ENCODE results near the gene TENM4.

TENM4 gene

DNA sequence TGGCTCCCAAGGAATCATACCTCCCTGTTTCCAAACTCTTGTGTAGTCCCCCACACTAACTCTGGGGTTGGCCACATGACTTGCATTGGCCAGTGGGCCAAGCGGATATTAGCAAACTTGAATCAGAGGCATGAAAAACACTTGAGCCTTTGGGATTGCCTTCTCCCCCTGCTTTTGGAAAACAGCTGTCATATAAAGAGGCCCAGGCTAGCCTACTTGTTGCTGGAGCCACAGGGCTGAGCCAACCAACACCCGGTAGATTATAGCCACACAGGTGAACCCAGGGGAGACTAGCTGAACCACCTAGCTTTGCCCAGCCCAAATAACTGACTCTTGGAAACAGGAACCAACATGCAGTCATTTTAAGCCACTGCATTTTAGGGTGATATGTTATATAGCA is 354.8 kb downstream of the TENM4 start:
- no peak for ATAC-seq
- TF ChIP-seq SNAI2 (CRISPR knock-in tag; IDR thresholded peaks at IDR 0.05) (no peak), TCF4 (CRISPR knock-in tag; IDR thresholded peaks at IDR 0.05; ENCODE audit: borderline replicate concordance) (no peak), BACH2 (CRISPR knock-in tag; IDR thresholded peaks at IDR 0.05; ENCODE audit: borderline replicate concordance) (no peak), ZFP30 (CRISPR knock-in tag; IDR thresholded peaks at IDR 0.05) (no peak), ZNF70 (CRISPR knock-in tag; IDR thresholded peaks at IDR 0.05) (no peak), CSDC2 (CRISPR knock-in tag; IDR thresholded peaks at IDR 0.05) (no peak), GLIS3 (CRISPR knock-in tag; IDR thresholded peaks at IDR 0.05) (no peak), ZC3H10 (CRISPR knock-in tag; IDR thresholded peaks at IDR 0.05) (no peak), ARNTL (CRISPR knock-in tag; IDR thresholded peaks at IDR 0.05; ENCODE audit: borderline replicate concordance, low read depth) (no peak), PPARA (CRISPR knock-in tag; IDR thresholded peaks at IDR 0.05; ENCODE audit: borderline replicate concordance) (no peak), ZFP3 (CRISPR knock-in tag; IDR thresholded peaks at IDR 0.05) (no peak), ISL1 (CRISPR knock-in tag; IDR thresholded peaks at IDR 0.05) (no peak), ZNF8 (CRISPR knock-in tag; IDR thresholded peaks at IDR 0.05) (no peak), OSR1 (CRISPR knock-in tag; IDR thresholded peaks at IDR 0.05) (no peak), ZNF565 (CRISPR knock-in tag; conservative IDR thresholded peaks at IDR 0.05; ENCODE audit: low read depth) (no peak)
- TF ChIP-seq, protein P1, sequence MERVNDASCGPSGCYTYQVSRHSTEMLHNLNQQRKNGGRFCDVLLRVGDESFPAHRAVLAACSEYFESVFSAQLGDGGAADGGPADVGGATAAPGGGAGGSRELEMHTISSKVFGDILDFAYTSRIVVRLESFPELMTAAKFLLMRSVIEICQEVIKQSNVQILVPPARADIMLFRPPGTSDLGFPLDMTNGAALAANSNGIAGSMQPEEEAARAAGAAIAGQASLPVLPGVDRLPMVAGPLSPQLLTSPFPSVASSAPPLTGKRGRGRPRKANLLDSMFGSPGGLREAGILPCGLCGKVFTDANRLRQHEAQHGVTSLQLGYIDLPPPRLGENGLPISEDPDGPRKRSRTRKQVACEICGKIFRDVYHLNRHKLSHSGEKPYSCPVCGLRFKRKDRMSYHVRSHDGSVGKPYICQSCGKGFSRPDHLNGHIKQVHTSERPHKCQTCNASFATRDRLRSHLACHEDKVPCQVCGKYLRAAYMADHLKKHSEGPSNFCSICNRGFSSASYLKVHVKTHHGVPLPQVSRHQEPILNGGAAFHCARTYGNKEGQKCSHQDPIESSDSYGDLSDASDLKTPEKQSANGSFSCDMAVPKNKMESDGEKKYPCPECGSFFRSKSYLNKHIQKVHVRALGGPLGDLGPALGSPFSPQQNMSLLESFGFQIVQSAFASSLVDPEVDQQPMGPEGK (CRISPR knock-in tag; IDR thresholded peaks at IDR 0.05; ENCODE audit: borderline replicate concordance) = no peak
- TF ChIP-seq, protein P2, sequence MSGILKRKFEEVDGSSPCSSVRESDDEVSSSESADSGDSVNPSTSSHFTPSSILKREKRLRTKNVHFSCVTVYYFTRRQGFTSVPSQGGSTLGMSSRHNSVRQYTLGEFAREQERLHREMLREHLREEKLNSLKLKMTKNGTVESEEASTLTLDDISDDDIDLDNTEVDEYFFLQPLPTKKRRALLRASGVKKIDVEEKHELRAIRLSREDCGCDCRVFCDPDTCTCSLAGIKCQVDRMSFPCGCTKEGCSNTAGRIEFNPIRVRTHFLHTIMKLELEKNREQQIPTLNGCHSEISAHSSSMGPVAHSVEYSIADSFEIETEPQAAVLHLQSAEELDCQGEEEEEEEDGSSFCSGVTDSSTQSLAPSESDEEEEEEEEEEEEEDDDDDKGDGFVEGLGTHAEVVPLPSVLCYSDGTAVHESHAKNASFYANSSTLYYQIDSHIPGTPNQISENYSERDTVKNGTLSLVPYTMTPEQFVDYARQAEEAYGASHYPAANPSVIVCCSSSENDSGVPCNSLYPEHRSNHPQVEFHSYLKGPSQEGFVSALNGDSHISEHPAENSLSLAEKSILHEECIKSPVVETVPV (CRISPR knock-in tag; IDR thresholded peaks at IDR 0.05) = no peak
- TF ChIP-seq, protein P3, sequence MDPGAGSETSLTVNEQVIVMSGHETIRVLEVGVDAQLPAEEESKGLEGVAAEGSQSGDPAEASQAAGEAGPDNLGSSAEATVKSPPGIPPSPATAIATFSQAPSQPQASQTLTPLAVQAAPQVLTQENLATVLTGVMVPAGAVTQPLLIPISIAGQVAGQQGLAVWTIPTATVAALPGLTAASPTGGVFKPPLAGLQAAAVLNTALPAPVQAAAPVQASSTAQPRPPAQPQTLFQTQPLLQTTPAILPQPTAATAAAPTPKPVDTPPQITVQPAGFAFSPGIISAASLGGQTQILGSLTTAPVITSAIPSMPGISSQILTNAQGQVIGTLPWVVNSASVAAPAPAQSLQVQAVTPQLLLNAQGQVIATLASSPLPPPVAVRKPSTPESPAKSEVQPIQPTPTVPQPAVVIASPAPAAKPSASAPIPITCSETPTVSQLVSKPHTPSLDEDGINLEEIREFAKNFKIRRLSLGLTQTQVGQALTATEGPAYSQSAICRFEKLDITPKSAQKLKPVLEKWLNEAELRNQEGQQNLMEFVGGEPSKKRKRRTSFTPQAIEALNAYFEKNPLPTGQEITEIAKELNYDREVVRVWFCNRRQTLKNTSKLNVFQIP (CRISPR knock-in tag; IDR thresholded peaks at IDR 0.05; ENCODE audit: borderline replicate concordance, low read depth) = no peak
- TF ChIP-seq, protein P4, sequence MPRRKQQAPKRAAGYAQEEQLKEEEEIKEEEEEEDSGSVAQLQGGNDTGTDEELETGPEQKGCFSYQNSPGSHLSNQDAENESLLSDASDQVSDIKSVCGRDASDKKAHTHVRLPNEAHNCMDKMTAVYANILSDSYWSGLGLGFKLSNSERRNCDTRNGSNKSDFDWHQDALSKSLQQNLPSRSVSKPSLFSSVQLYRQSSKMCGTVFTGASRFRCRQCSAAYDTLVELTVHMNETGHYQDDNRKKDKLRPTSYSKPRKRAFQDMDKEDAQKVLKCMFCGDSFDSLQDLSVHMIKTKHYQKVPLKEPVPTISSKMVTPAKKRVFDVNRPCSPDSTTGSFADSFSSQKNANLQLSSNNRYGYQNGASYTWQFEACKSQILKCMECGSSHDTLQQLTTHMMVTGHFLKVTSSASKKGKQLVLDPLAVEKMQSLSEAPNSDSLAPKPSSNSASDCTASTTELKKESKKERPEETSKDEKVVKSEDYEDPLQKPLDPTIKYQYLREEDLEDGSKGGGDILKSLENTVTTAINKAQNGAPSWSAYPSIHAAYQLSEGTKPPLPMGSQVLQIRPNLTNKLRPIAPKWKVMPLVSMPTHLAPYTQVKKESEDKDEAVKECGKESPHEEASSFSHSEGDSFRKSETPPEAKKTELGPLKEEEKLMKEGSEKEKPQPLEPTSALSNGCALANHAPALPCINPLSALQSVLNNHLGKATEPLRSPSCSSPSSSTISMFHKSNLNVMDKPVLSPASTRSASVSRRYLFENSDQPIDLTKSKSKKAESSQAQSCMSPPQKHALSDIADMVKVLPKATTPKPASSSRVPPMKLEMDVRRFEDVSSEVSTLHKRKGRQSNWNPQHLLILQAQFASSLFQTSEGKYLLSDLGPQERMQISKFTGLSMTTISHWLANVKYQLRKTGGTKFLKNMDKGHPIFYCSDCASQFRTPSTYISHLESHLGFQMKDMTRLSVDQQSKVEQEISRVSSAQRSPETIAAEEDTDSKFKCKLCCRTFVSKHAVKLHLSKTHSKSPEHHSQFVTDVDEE (CRISPR knock-in tag; IDR thresholded peaks at IDR 0.05) = no peak

DNA sequence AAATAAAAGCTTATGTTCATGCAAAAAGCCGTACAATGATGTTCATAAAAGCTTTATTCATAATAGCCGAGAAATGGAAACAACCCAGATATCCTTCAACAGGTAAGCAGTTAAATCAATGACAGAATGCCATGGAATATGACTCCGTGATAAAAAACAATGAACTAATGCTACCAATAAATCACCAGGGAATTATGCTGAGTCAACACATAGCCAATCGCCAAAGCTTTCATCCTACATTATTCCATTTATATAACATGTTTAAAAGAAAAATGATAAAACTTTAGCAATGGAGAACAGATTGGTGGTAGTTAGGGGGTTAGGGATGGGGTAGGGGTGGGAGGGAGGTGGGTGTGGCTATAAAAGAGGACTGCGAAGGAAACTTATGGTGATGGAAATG is 356.4 kb downstream of the TENM4 start:
- TF ChIP-seq, protein P4 (CRISPR knock-in tag; IDR thresholded peaks at IDR 0.05) = no peak
- TF ChIP-seq SNAI2 (CRISPR knock-in tag; IDR thresholded peaks at IDR 0.05) (no peak), ZNF70 (CRISPR knock-in tag; IDR thresholded peaks at IDR 0.05) (no peak), ZNF565 (CRISPR knock-in tag; conservative IDR thresholded peaks at IDR 0.05; ENCODE audit: low read depth) (no peak), TOX (CRISPR knock-in tag; IDR thresholded peaks at IDR 0.05; ENCODE audit: borderline replicate concordance) (no peak), ESRRG (CRISPR knock-in tag; IDR thresholded peaks at IDR 0.05) (no peak), CSDC2 (CRISPR knock-in tag; IDR thresholded peaks at IDR 0.05) (no peak), ISL1 (CRISPR knock-in tag; IDR thresholded peaks at IDR 0.05) (no peak), BACH2 (CRISPR knock-in tag; IDR thresholded peaks at IDR 0.05; ENCODE audit: borderline replicate concordance) (no peak), RARB (CRISPR knock-in tag; IDR thresholded peaks at IDR 0.05) (no peak), ZC3H10 (CRISPR knock-in tag; IDR thresholded peaks at IDR 0.05) (no peak)
- TF ChIP-seq, protein P5, sequence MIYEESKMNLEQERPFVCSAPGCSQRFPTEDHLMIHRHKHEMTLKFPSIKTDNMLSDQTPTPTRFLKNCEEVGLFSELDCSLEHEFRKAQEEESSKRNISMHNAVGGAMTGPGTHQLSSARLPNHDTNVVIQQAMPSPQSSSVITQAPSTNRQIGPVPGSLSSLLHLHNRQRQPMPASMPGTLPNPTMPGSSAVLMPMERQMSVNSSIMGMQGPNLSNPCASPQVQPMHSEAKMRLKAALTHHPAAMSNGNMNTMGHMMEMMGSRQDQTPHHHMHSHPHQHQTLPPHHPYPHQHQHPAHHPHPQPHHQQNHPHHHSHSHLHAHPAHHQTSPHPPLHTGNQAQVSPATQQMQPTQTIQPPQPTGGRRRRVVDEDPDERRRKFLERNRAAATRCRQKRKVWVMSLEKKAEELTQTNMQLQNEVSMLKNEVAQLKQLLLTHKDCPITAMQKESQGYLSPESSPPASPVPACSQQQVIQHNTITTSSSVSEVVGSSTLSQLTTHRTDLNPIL (CRISPR knock-in tag; IDR thresholded peaks at IDR 0.05; ENCODE audit: low read depth) = no peak
- TF ChIP-seq, protein P1 (CRISPR knock-in tag; IDR thresholded peaks at IDR 0.05; ENCODE audit: borderline replicate concordance) = no peak
- TF ChIP-seq, protein P3 (CRISPR knock-in tag; IDR thresholded peaks at IDR 0.05; ENCODE audit: borderline replicate concordance, low read depth) = no peak
- ATAC-seq = no peak
